Large intestine (tissue), 12 donors: Measurements from ENCODE around the gene P2RX6. TPM values are rescaled to one million over a fixed set of nuclear protein-coding genes. Genes with fewer than 3 reads are reported as not detected.
"Not testable (repeated sequence)": the region's sequence is repeated elsewhere in the genome, so short reads cannot be mapped to it uniquely, and the experiment has no call there.

Source experiments
- DNase-seq, 2 donors: peaks; one replicate each; pipeline versions ENCODE4 v3.0.0 to v3.0.0-alpha.2; 2013
- H3K27ac ChIP-seq: one replicate; pipeline ENCODE4 v1.5.1; 2013; ENCODE audit warnings: low read length
- H3K27me3 ChIP-seq: 2 replicates; pipeline ENCODE4 v1.6.1; 2013; ENCODE audit warnings: low read length; ENCODE audit not compliant: control insufficient read depth, insufficient read depth
- H3K36me3 ChIP-seq: 2 replicates; pipeline ENCODE4 v1.6.1; 2013; ENCODE audit warnings: low read length; ENCODE audit not compliant: control insufficient read depth, insufficient read depth
- H3K4me1 ChIP-seq: one replicate; pipeline ENCODE4 v1.6.1; 2013; ENCODE audit warnings: low read length; ENCODE audit not compliant: control insufficient read depth, insufficient read depth
- H3K4me3 ChIP-seq: one replicate; pipeline ENCODE4 v1.5.1; 2013; ENCODE audit warnings: low read length
- H3K9me3 ChIP-seq: one replicate; pipeline ENCODE4 v1.6.1; 2013; ENCODE audit warnings: mild to moderate bottlenecking, low read depth, low read length, moderate library complexity; ENCODE audit not compliant: control insufficient read depth
- WGBS: methylation state at CpG from one replicate; pipeline ENCODE4 v1.1.5; 2013; ENCODE audit warnings: low lambda C conversion rate; ENCODE audit not compliant: insufficient coverage; 5-methylcytosine and 5-hydroxymethylcytosine counted together
- long read RNA-seq, 11 donors: transcript quantifications; one replicate each; lab custom pipeline, GENCODE V29; 2026
- polyA plus RNA-seq: library from polyadenylated mRNA; unstranded; fragments of 120-200 nt; gene quantifications from one replicate; pipeline ENCODE4 v1.2.1, GENCODE V29; 2013

P2RX6 gene
- polyA plus RNA-seq, result 1.4 TPM
- long read RNA-seq, donor 1, partial matches to known transcripts, result 21 of 21 reads
- long read RNA-seq, donor 1, other reads (novel, unspliced or antisense), result 0 of 21 reads
- long read RNA-seq, donor 2, partial matches to known transcripts, result 120 of 125 reads
- long read RNA-seq, donor 2, other reads (novel, unspliced or antisense), result 5 of 125 reads
- long read RNA-seq, donor 3, partial matches to known transcripts, result 107 of 132 reads
- long read RNA-seq, donor 3, other reads (novel, unspliced or antisense), result 25 of 132 reads
- long read RNA-seq, donor 4, result 0 reads
- long read RNA-seq, donor 5, result 0 reads
- long read RNA-seq, donor 6, result 0 reads
- long read RNA-seq, donor 7, result 0 reads
- long read RNA-seq, donor 8, partial matches to known transcripts, result 39 of 61 reads
- long read RNA-seq, donor 8, other reads (novel, unspliced or antisense), result 22 of 61 reads
- long read RNA-seq, donor 9, result 0 reads
- long read RNA-seq, donor 10, partial matches to known transcripts, result 19 of 40 reads
- long read RNA-seq, donor 10, other reads (novel, unspliced or antisense), result 21 of 40 reads
- long read RNA-seq, donor 11, partial matches to known transcripts, result 42 of 50 reads
- long read RNA-seq, donor 11, other reads (novel, unspliced or antisense), result 8 of 50 reads

- Histone ChIP-seq H3K36me3 (no peaks in the 10 kb centered on the region), H3K9me3 (no peaks in the 10 kb centered on the region), H3K27ac (peak within 1 kb of the TSS; percentile 65), H3K4me3 (peak within 1 kb of the TSS; percentile 42), H3K27me3 (no peaks in the 10 kb centered on the region), H3K4me1 (peaks cover 17% of the 10 kb centered on the region)
- 8% methylated on average over 2 of the region's 12 CpGs for WGBS
- DNase-seq, result peak in 1 of 2 donors; percentile 55
These were observed at the start of gene P2RX6 for GRCh38 chr22:21014726-21015465. TSS of gene P2RX6 (plus strand) at chr22:21015165. CDS start at chr22:21015175, 10 bp downstream.

- H3K9me3 ChIP-seq, result peaks cover 3% of the 10 kb centered on the region
- H3K4me3 ChIP-seq, result no peak overlapping the region
- no peaks in the 10 kb centered on the region for H3K36me3 ChIP-seq
- H3K27ac ChIP-seq, result no peak overlapping the region
- no peak for DNase-seq
- H3K27me3 ChIP-seq, result peaks cover 10% of the 10 kb centered on the region
- no CpG with 5 or more reads among the region's 13 CpGs for WGBS
- H3K4me1 ChIP-seq, result peaks cover 12% of the 10 kb centered on the region
These were observed 48.8 kb upstream of the P2RX6 start for GRCh38 chr22:20965888-20966855.

DNA sequence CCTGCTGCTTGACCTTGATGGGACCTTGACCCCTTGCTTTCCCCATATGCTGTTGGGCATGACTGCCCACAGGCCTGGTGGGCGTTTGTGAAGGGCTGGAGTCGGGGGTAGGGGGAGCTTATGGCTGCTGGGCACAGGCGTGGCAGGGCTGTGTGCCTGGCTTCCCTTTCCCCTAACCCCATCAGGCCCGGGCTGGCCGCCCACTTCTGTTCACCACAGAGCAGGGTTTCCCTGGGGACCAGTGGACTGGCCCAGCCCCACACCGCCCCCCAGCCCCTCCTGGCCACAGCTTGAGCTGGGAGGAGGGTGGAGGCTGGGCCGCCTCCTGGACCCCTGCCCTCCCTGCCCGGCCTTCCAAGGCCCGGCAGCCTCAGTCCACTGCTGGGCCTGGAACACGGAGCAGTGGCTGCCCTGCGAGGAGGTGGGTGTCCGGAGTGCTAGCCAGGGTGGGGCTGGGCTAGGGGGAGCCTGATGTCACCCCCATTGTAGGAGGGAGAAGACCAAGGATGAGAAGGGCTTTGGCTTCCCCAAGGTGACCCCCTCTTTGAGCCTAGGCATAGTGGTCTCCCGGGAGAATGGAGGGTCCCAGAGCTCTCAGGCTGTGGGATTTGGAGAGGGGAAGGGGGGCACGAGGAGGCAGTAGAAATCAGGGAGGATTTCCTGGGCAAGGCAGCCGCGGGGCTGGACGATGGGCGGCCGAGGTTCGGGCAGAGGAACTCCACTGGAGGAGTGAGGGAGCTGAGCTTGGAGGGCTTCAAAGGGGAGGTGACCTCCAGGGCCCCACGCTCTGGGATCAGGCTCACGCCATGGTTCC, 47.9 kb upstream of the P2RX6 start, which contains the start of gene AIFM3:
AIFM3 (plus strand) TSS at position 373 of the 814 bp plus-strand sequence. CDS start 690 bp downstream, outside the sequence.
- Histone ChIP-seq H3K27me3 (peaks cover 10% of the 10 kb centered on the region), H3K9me3 (peaks cover 3% of the 10 kb centered on the region), H3K4me3 (no peak within 1 kb of the TSS), H3K27ac (no peak within 1 kb of the TSS), H3K36me3 (no peaks in the 10 kb centered on the region), H3K4me1 (peaks cover 7% of the 10 kb centered on the region)
- no peak for DNase-seq
- no CpG with 5 or more reads among the region's 22 CpGs for WGBS

GRCh38 chr22:20967697-20968211, 47.2 kb upstream of the P2RX6 start:
- H3K36me3 ChIP-seq, result no peaks in the 10 kb centered on the region
- peaks cover 10% of the 10 kb centered on the region for H3K27me3 ChIP-seq
- no peak for DNase-seq
- H3K27ac ChIP-seq, result no peak overlapping the region
- H3K4me3 ChIP-seq, result no peak overlapping the region
- peaks cover 7% of the 10 kb centered on the region for H3K4me1 ChIP-seq
- WGBS, result no CpG with 5 or more reads among the region's 19 CpGs
- H3K9me3 ChIP-seq, result peaks cover 3% of the 10 kb centered on the region

DNA sequence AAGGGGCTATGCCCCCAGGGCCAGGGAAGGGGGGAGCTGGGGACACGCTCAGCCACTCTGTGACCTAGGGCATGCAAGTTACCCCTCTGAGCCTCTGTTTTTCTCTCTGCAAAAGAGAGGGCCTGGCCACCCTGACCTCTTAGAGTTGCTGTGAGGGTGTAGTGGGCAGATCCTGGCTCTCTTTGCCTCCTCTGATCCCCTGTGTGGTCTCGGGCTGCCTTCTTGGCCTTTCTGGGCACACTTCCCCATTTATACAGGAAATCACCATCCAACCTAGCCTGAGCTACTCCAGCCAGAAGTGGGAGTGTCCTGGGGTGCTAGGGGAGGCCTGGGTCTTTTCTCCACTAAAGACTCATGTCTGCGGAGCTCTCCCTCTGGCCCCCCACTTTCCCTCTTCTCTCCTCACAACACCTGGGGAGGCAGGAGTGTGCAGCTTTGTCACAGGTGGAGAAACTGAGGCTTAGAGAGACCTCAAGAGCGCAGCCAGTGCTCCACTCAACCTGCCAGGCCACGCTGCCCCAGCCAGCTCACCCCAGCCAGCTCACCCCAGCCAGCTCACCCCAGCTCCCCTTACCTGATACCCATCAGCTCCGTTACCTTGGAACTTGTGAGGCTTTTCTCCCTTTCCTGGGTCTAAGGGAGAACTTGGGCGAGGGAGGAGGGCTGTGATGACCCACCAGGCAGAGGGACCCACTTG, 46.5 kb upstream of the P2RX6 start:
- Histone ChIP-seq H3K27ac (no peak overlapping the region), H3K4me1 (peaks cover 7% of the 10 kb centered on the region), H3K36me3 (no peaks in the 10 kb centered on the region), H3K27me3 (peaks cover 10% of the 10 kb centered on the region), H3K9me3 (peaks cover 3% of the 10 kb centered on the region), H3K4me3 (no peak overlapping the region)
- no peak for DNase-seq
- no CpG with 5 or more reads among the region's 7 CpGs for WGBS

DNA sequence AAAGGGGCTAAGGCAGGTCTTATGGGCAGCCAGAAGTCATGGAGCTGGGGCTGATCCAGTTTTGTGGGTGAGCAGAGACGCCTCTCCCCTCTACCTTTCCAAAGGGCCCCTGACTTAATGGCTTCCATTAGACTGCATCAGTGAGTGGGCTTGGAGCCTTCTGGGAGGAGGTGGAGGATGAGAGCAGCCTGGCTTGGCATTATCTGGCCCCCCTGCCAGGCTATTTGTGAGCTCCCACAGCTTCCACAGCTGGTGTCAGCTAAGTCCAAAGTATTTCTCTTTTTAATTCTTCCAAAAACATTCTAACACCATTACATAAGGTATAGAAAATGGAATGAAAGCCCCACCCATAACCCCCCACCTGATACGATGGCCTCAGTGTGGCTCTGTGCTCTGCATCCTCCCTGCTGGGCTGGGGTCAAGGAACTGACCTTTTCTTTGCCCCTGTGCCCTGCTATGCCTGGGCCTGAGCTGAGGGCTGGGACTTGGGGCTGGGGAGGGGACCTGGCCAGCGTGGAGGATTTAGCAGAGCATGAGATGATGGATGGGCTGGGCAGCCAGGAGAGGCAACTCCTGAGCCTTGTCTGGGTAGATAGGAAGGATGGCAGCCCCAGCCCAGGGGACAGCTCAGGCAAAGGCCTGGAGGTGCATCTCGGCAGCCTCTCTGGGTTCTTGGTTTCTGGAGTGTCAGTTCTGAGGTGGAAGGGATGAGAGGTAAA, 43.9 kb upstream of the P2RX6 start:
- WGBS, result no CpG with 5 or more reads among the region's 4 CpGs

GRCh38 chr22:20972014-20972694, 42.8 kb upstream of the P2RX6 start:
- H3K4me3 ChIP-seq, H3K36me3 ChIP-seq, H3K4me1 ChIP-seq, DNase-seq, H3K9me3 ChIP-seq, H3K27ac ChIP-seq, H3K27me3 ChIP-seq: not testable (repeated sequence)
- WGBS, result 86% methylated on average over 1 of the region's 11 CpGs

More for the DNA sequence above, 43.9 kb upstream of the P2RX6 start:
- H3K4me3 ChIP-seq, result no peak overlapping the region
- H3K4me1 ChIP-seq, result no peaks in the 10 kb centered on the region
- no peak overlapping the region for H3K27ac ChIP-seq
- H3K36me3 ChIP-seq, result no peaks in the 10 kb centered on the region
- H3K9me3 ChIP-seq, result no peaks in the 10 kb centered on the region
- no peaks in the 10 kb centered on the region for H3K27me3 ChIP-seq
- no peak for DNase-seq

- Histone ChIP-seq H3K4me3 (no peak overlapping the region), H3K27me3 (no peaks in the 10 kb centered on the region), H3K36me3 (no peaks in the 10 kb centered on the region), H3K27ac (no peak overlapping the region), H3K9me3 (no peaks in the 10 kb centered on the region), H3K4me1 (no peaks in the 10 kb centered on the region)
- WGBS, result no CpG with 5 or more reads among the region's 21 CpGs
- no peak for DNase-seq
These were observed 41.9 kb upstream of the P2RX6 start for GRCh38 chr22:20972933-20973577.
